Measurements from ENCODE around the gene VWA5B2.

The VWA5B2 gene

DNA sequence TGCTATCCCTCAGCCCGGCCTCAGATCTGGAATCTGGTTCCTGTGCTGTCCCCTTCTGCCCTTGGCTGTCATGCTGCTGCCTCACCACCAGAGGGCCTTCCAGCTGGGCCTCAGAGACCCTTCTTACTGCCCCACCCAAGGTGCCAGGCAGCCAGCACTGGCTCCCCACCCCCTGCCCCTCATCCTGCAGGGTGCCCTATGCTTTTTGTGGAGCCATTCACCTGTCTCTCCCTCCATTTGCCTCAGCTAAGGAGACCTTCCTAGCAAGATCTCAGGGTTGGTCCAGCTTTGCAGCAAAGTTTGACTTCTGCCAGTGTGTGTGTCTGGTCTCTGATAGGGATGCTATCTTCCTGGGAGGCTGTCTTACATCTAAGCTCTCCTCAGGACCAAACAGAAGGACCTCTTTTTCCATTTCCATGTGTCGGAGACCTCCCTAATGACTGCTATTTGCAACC lies 1.9 kb upstream of the VWA5B2 start:
- TF ChIP-seq, protein P1, sequence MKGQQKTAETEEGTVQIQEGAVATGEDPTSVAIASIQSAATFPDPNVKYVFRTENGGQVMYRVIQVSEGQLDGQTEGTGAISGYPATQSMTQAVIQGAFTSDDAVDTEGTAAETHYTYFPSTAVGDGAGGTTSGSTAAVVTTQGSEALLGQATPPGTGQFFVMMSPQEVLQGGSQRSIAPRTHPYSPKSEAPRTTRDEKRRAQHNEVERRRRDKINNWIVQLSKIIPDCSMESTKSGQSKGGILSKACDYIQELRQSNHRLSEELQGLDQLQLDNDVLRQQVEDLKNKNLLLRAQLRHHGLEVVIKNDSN (IDR thresholded peaks at IDR 0.05): no peak
- TF ChIP-seq FOXM1 (IDR thresholded peaks at IDR 0.05; ENCODE audit: borderline replicate concordance, low read depth) (no peak), YY1 (IDR thresholded peaks at IDR 0.05; ENCODE audit: low read depth) (no peak), EGR1 (IDR thresholded peaks at IDR 0.05) (no peak), ZBTB7A (IDR thresholded peaks at IDR 0.05; ENCODE audit: low read depth) (peak; percentile 88; the same call in 1 of the 2 replicates), TAF1 (IDR thresholded peaks at IDR 0.05; ENCODE audit: low read depth) (no peak), CREB1 (IDR thresholded peaks at IDR 0.05; ENCODE audit: low read depth) (no peak), TCF12 (IDR thresholded peaks at IDR 0.05; ENCODE audit: low read depth) (no peak), RAD21 (IDR thresholded peaks at IDR 0.05; ENCODE audit: low read depth) (peak; percentile 75)
- TF ChIP-seq, protein P2, sequence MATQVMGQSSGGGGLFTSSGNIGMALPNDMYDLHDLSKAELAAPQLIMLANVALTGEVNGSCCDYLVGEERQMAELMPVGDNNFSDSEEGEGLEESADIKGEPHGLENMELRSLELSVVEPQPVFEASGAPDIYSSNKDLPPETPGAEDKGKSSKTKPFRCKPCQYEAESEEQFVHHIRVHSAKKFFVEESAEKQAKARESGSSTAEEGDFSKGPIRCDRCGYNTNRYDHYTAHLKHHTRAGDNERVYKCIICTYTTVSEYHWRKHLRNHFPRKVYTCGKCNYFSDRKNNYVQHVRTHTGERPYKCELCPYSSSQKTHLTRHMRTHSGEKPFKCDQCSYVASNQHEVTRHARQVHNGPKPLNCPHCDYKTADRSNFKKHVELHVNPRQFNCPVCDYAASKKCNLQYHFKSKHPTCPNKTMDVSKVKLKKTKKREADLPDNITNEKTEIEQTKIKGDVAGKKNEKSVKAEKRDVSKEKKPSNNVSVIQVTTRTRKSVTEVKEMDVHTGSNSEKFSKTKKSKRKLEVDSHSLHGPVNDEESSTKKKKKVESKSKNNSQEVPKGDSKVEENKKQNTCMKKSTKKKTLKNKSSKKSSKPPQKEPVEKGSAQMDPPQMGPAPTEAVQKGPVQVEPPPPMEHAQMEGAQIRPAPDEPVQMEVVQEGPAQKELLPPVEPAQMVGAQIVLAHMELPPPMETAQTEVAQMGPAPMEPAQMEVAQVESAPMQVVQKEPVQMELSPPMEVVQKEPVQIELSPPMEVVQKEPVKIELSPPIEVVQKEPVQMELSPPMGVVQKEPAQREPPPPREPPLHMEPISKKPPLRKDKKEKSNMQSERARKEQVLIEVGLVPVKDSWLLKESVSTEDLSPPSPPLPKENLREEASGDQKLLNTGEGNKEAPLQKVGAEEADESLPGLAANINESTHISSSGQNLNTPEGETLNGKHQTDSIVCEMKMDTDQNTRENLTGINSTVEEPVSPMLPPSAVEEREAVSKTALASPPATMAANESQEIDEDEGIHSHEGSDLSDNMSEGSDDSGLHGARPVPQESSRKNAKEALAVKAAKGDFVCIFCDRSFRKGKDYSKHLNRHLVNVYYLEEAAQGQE (IDR thresholded peaks at IDR 0.05; ENCODE audit: low read depth): no peak
- TF ChIP-seq, protein P3, sequence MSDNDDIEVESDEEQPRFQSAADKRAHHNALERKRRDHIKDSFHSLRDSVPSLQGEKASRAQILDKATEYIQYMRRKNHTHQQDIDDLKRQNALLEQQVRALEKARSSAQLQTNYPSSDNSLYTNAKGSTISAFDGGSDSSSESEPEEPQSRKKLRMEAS (IDR thresholded peaks at IDR 0.05): no peak

DNA sequence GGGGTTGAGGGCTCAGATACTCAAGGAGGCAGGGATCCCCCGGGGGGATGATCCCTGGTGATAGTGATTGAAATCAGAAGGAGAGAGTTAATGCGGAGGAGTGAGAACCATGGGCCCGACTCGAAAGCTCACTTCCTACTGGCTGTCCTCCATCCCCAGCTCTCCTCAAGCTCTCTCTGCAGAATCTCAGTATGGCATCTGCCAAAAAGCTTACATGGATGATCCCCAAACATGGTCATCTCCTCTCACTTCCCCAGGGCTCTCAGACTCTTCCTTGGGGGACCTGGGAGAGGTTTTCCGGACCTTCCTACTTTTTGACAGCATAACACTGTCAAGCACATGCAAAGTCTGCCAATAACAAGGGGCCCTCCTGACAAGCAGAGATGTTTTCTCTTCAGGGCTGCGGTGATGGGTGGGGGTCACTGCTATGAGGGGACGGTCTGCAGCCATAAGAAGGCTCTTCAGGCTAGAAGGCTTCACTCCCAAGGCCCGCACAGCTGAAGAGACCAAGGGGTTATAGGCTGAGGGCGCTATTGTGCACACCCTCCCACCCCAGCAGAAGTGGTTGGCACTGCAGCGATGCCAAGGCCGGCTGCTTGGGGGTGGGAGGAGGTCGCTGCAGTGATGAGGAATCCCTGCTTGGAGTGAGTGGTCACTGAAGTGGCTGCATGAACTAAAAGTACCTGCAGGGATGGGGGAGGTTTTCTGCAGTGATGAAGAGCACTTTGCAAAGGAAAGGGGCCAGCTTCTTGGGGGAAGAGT lies 828 bp upstream of the VWA5B2 start:
- TF ChIP-seq, protein P1 (IDR thresholded peaks at IDR 0.05): no peak
- TF ChIP-seq TEAD4 (IDR thresholded peaks at IDR 0.05): no peak
- no peak for TF ChIP-seq YY1 (IDR thresholded peaks at IDR 0.05; ENCODE audit: low read depth)
- TF ChIP-seq CEBPB (IDR thresholded peaks at IDR 0.05): no peak
- no peak for TF ChIP-seq RAD21 (IDR thresholded peaks at IDR 0.05; ENCODE audit: low read depth)
- TF ChIP-seq NFIC (IDR thresholded peaks at IDR 0.05): no peak
- TF ChIP-seq EP300 (IDR thresholded peaks at IDR 0.05; ENCODE audit: borderline replicate concordance): no peak
- no peak for TF ChIP-seq CREB1 (IDR thresholded peaks at IDR 0.05; ENCODE audit: low read depth)
- TF ChIP-seq EGR1 (IDR thresholded peaks at IDR 0.05): no peak
- TF ChIP-seq FOXM1 (IDR thresholded peaks at IDR 0.05; ENCODE audit: borderline replicate concordance, low read depth): no peak
- no peak for TF ChIP-seq TAF1 (IDR thresholded peaks at IDR 0.05; ENCODE audit: low read depth)
- TF ChIP-seq ZBTB7A (IDR thresholded peaks at IDR 0.05; ENCODE audit: low read depth): no peak
- no peak for TF ChIP-seq TCF12 (IDR thresholded peaks at IDR 0.05; ENCODE audit: low read depth)
- TF ChIP-seq, protein P3 (IDR thresholded peaks at IDR 0.05): no peak
- TF ChIP-seq, protein P2 (IDR thresholded peaks at IDR 0.05; ENCODE audit: low read depth): no peak

DNA sequence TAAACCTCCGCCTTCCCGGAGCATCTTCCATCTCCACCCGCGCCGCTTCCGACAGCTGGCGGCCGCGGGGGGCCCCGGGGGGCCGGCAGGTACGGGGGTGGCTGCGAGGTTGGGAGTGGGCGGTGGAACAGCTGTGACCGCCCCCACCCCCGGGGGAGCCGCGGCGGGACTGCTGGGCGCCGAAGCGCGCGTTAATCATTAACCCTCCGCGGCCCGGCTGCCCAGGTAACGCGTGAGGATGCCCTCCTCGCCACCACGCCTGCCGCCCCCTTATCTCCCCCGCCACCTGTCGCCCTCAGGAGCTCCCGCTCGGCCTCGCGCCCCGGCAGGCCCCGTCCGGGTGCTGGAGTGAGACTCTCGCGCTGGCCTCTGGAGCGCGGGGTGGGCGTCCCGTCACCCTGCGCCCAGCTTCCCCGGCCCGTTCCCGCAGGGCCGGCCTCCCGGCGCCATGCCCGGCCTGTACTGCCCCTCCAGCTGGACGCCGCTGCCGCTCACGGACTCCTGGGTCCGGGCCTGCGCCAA lies 757 bp downstream of the VWA5B2 start:
- TF ChIP-seq, protein P1 (IDR thresholded peaks at IDR 0.05): no peak
- TF ChIP-seq YY1 (IDR thresholded peaks at IDR 0.05; ENCODE audit: low read depth) (0 out of 2 replicates have a peak, but pooled peaks have one; percentile 39), EGR1 (IDR thresholded peaks at IDR 0.05) (peak; percentile 73), CEBPB (IDR thresholded peaks at IDR 0.05) (no peak), RAD21 (IDR thresholded peaks at IDR 0.05; ENCODE audit: low read depth) (no peak)
- TF ChIP-seq, protein P3 (IDR thresholded peaks at IDR 0.05): peak; percentile 7; the same call in 1 of the 2 replicates
- TF ChIP-seq, protein P2 (IDR thresholded peaks at IDR 0.05; ENCODE audit: low read depth): no peak
